SU-DHL-6 (cell line): ENCODE measurements around the gene PLK5.

ENCODE experiments used
- EZH2phosphoT487 ChIP-seq: fragments of 200-600 bp; sonication (generic), shearing (Covaris generic); conservative IDR thresholded peaks from 2 replicates; pipeline ENCODE4 v1.6.1; 2018; ENCODE audit warnings: mild to moderate bottlenecking, antibody characterized with exemption, low read length, moderate library complexity, mixed read lengths
- TF ChIP-seq, protein P1 (sequence below): fragments of 200-600 bp; sonication (generic); IDR thresholded peaks from one replicate; pipeline ENCODE4 v1.5.1; 2017; ENCODE audit warnings: antibody characterized with exemption, mild to moderate bottlenecking, low read length, moderate library complexity; ENCODE audit not compliant: insufficient read depth, poor library complexity, severe bottlenecking

DNA sequence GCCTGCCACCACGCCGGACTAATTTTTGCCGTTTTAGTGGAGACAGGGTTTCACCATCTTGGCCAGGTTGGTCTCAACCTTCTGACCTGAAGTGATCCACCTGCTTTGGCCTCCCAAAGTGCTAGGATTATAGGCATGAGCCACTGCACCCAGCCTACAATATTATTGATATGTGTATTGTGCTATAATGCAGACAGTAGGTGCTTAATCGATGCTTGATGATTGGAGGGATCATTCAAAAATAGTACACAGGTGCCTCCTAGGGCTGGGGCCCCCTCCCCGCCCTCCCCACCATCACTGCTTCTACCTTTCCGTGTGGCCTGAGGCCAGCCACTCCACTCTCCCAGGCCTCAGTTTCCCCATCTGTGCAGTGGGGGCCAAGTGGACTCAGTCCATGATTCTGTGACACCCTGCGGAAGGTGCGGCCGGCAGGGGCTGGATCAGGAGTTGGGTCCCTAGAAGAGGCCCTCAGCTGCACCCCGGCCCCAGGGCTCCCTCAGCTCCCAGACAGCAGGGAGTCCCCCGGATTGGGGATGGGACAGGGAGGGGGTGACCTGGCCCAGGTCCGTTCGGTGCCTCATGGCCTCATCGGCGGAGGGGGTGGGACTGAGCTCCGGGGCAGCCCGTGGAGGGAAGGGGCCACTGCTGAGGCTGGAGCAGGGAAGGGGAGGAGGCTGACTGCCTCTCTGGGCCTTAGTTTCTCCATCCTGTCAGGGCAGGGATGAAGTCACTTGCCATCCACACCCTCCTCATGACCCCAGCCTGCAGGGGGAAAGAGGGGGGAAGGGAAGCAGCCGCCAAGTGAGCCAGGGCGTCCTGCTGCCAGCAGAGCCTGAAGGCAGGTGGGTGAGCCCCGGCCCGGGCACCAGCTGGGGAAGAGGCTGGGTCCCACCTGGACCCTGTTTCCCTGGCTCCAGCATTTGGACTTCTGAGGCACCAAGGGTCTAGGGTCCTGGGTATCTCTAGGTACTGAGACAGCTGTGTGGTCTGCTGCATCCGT lies 12.3 kb upstream of the PLK5 start:
- TF ChIP-seq, protein P1, sequence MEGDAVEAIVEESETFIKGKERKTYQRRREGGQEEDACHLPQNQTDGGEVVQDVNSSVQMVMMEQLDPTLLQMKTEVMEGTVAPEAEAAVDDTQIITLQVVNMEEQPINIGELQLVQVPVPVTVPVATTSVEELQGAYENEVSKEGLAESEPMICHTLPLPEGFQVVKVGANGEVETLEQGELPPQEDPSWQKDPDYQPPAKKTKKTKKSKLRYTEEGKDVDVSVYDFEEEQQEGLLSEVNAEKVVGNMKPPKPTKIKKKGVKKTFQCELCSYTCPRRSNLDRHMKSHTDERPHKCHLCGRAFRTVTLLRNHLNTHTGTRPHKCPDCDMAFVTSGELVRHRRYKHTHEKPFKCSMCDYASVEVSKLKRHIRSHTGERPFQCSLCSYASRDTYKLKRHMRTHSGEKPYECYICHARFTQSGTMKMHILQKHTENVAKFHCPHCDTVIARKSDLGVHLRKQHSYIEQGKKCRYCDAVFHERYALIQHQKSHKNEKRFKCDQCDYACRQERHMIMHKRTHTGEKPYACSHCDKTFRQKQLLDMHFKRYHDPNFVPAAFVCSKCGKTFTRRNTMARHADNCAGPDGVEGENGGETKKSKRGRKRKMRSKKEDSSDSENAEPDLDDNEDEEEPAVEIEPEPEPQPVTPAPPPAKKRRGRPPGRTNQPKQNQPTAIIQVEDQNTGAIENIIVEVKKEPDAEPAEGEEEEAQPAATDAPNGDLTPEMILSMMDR, result no peak
- no peak for TF ChIP-seq EZH2phosphoT487
